Stimulated activated CD4-positive, alpha-beta T cell treated with anti-CD3 and anti-CD28 coated beads, Interleukin-4, amount 100 ng/mL, for 4 hours (primary cell): ENCODE results near the gene THAP6.
"Not testable (repeated sequence)": the region's sequence is repeated elsewhere in the genome, so short reads cannot be mapped to it uniquely, and the experiment has no call there.

Source experiments
- DNase-seq, 2 experiments: peaks; one replicate each; pipeline ENCODE4 v3.0.0-alpha.2; 2020

The THAP6 gene

GRCh38 chr4:75527482-75527881 is 13.2 kb downstream of the THAP6 start:
- DNase-seq = no peak

- DNase-seq = no peak
These were observed 16.5 kb downstream of the THAP6 start for GRCh38 chr4:75530556-75531322.

- DNase-seq = not testable (repeated sequence)
These were observed 17.4 kb downstream of the THAP6 start for GRCh38 chr4:75531536-75532143.

- DNase-seq = not testable (repeated sequence)
These were observed 19.1 kb downstream of the THAP6 start for GRCh38 chr4:75533339-75533887.

GRCh38 chr4:75533926-75534325 is 19.7 kb downstream of the THAP6 start:
- not testable (repeated sequence) for DNase-seq

- DNase-seq = not testable (repeated sequence)
These were observed 23.0 kb downstream of the THAP6 start for GRCh38 chr4:75537308-75537707.

- no peak for DNase-seq
These were observed 28.6 kb downstream of the THAP6 start for GRCh38 chr4:75542824-75543223.

- not testable (repeated sequence) for DNase-seq
These were observed 29.9 kb downstream of the THAP6 start for GRCh38 chr4:75544220-75544619.

GRCh38 chr4:75544870-75545269 is 30.6 kb downstream of the THAP6 start:
- no peak for DNase-seq

- no peak for DNase-seq
These were observed 31.3 kb downstream of the THAP6 start for GRCh38 chr4:75545526-75545925.

- DNase-seq = no peak
These were observed 33.5 kb downstream of the THAP6 start for GRCh38 chr4:75547647-75548387.

- DNase-seq = no peak
These were observed 34.7 kb downstream of the THAP6 start for GRCh38 chr4:75549019-75549418.

- no peak for DNase-seq
These were observed 38.2 kb downstream of the THAP6 start for GRCh38 chr4:75552452-75552851.

GRCh38 chr4:75555294-75556164 is 41.3 kb downstream of the THAP6 start, which contains the start of gene ODAPH:
Gene ODAPH, plus strand, starts transcription at chr4:75556066. Its CDS starts 17 bp downstream, at chr4:75556083.
- no peak for DNase-seq

- no peak for DNase-seq
These were observed 43.4 kb downstream of the THAP6 start for GRCh38 chr4:75557696-75558095.

GRCh38 chr4:75561789-75562188 is 47.5 kb downstream of the THAP6 start:
- no peak for DNase-seq

GRCh38 chr4:75564023-75564422 is 49.8 kb downstream of the THAP6 start:
- DNase-seq = no peak

GRCh38 chr4:75565481-75565880 is 51.2 kb downstream of the THAP6 start:
- DNase-seq = no peak

- DNase-seq = no peak
These were observed 52.6 kb downstream of the THAP6 start for GRCh38 chr4:75566911-75567310.

- no peak for DNase-seq
These were observed 53.5 kb downstream of the THAP6 start for GRCh38 chr4:75567725-75568124.
